Lung (tissue), 12 donors: ENCODE results near the gene CARD14. TPM values are rescaled to one million over a fixed set of nuclear protein-coding genes. Genes with fewer than 3 reads are reported as not detected.

ENCODE experiments used
- ATAC-seq: fragments of 200-7000 bp; cut with Tn5 transposase; one replicate; pipeline ENCODE4 v1.9.1; 2020; ENCODE audit warnings: moderate number of reproducible peaks; ENCODE audit not compliant: insufficient read depth, low FRiP score
- DNase-seq, 3 donors: peaks; one replicate each; pipeline ENCODE4 v3.0.0-alpha.2; 2013 to 2017
- H3K27ac ChIP-seq, 2 donors: one replicate each; pipeline ENCODE4 v1.5.1; 2013; ENCODE audit warnings: mild to moderate bottlenecking in 2 of 2, moderate library complexity in 2 of 2, control low read depth in 1 of 2, inconsistent platforms in 1 of 2, low read depth in 1 of 2, low read length in 1 of 2
- H3K27me3 ChIP-seq, 3 donors: one replicate each; pipeline ENCODE4 v1.5.1; 2013; ENCODE audit warnings: low read length in 2 of 3; ENCODE audit not compliant: control insufficient read depth in 3 of 3, insufficient read depth in 3 of 3
- H3K36me3 ChIP-seq, 4 donors: one replicate each; pipeline ENCODE4 v1.5.1; 2013; ENCODE audit warnings: low read length in 4 of 4, mild to moderate bottlenecking in 1 of 4, moderate library complexity in 1 of 4; ENCODE audit not compliant: control insufficient read depth in 4 of 4, insufficient read depth in 4 of 4
- H3K4me1 ChIP-seq, 5 donors: one replicate each; pipeline ENCODE4 v1.5.1; 2013; ENCODE audit warnings: low read length in 5 of 5, mild to moderate bottlenecking in 2 of 5, moderate library complexity in 1 of 5; ENCODE audit not compliant: control insufficient read depth in 5 of 5, insufficient read depth in 5 of 5
- H3K4me3 ChIP-seq: one replicate; pipeline ENCODE4 v1.5.1; 2013; ENCODE audit warnings: mild to moderate bottlenecking, control low read depth, moderate library complexity
- H3K9ac ChIP-seq, 2 donors: one replicate each; pipeline ENCODE4 v1.5.1; 2013; ENCODE audit warnings: low read length in 2 of 2, control low read depth in 1 of 2; ENCODE audit not compliant: insufficient read depth in 1 of 2
- H3K9me3 ChIP-seq, 4 donors: one replicate each; pipeline ENCODE4 v1.5.1; 2013; ENCODE audit warnings: low read length in 3 of 4, mild to moderate bottlenecking in 1 of 4, moderate library complexity in 1 of 4; ENCODE audit not compliant: control insufficient read depth in 4 of 4, insufficient read depth in 3 of 4
- WGBS, 2 donors: extraction: QIAGEN DNeasy Blood & Tissue Kit; methylation state at CpG; one replicate each; pipeline ENCODE4 v1.1.7; 2013; 5-methylcytosine and 5-hydroxymethylcytosine counted together
- polyA plus RNA-seq, 2 donors: library from polyadenylated mRNA; stranded (reverse); fragments of 200-250 nt; gene quantifications; one replicate each; pipeline ENCODE4 v1.2.1, GENCODE V29; 2013
- total RNA-seq, 2 donors: library from RNA; depleted of rRNA in 1 of 2; stranded (reverse); fragments of >200 nt in 1 of 2; gene quantifications; one replicate each; pipeline ENCODE4 v1.2.1, GENCODE V29; 2014 to 2021
- TF ChIP-seq, protein P1 (sequence below): IDR thresholded peaks from 2 replicates; pipeline ENCODE4 v1.5.1; 2012; ENCODE audit warnings: mild to moderate bottlenecking; ENCODE audit errors: control extremely low read depth, extremely low read depth
- donor health status: control.
- donor health status: control.
- donor health status: Bipolar disorder and iron deficiency.
- donor health status: healthy.
- donor health status: DM: yes; HTN: yes; CAD: no.

CARD14 gene
- total and polyA plus RNA-seq, 4 donors, result 0.50 to 1.8 (median 1.2) TPM

DNA sequence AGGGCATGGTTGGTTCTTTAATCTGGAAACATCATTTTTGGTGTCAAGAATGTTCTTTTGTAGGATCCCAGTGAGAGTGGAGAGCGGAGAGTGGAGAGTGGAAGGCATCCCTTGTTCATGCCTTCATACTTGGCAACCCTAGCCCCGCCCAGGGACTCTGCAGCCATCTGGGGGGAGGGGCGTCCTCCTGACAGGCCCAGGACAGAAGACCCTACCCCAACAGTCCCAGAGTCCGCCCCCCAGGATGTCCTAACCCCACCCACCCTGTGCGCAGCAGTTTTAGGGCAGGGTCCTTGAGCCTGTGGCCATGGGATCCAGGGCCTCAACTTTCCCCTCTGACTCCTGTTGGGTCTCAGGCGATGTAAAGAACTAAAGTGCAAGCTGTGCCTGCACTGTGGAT, 54.9 kb downstream of the CARD14 start:
- Histone ChIP-seq H3K9me3 (no peaks in the 10 kb centered on the region), H3K27ac (no peak overlapping the region), H3K4me3 (no peak overlapping the region), H3K27me3 (no peaks in the 10 kb centered on the region), H3K4me1 (peaks cover 0 to 11% (median 5%) of the 10 kb centered on the region in 5 donors), H3K36me3 (peaks cover 0 to 15% (median 6%) of the 10 kb centered on the region in 4 donors), H3K9ac (no peak overlapping the region)
- 90 to 95% methylated on average over 6 of the region's 6 CpGs for WGBS, 2 donors
- TF ChIP-seq, protein P1, sequence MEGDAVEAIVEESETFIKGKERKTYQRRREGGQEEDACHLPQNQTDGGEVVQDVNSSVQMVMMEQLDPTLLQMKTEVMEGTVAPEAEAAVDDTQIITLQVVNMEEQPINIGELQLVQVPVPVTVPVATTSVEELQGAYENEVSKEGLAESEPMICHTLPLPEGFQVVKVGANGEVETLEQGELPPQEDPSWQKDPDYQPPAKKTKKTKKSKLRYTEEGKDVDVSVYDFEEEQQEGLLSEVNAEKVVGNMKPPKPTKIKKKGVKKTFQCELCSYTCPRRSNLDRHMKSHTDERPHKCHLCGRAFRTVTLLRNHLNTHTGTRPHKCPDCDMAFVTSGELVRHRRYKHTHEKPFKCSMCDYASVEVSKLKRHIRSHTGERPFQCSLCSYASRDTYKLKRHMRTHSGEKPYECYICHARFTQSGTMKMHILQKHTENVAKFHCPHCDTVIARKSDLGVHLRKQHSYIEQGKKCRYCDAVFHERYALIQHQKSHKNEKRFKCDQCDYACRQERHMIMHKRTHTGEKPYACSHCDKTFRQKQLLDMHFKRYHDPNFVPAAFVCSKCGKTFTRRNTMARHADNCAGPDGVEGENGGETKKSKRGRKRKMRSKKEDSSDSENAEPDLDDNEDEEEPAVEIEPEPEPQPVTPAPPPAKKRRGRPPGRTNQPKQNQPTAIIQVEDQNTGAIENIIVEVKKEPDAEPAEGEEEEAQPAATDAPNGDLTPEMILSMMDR, result no peak
- ATAC-seq (no peak), DNase-seq (no peak)

DNA sequence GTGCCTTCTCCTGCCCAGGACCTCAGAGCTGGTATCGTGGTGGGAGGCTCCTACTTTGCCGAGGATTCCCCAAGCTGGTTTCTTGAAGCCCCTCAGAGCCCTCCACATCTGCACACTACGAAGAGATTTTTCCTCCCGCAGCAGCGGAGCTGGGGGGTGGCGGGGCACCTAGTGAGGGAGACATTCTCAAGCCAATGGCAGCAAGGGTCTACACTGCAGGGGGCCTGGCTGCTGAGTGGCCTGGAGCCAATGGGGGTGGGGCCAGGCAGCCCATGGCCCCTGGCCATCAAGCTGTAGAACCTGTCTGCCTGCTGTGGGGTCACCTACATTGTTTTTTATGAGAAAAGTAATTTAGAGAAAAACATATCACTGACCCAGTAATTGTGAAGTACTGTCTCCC, 55.4 kb downstream of the CARD14 start:
- Histone ChIP-seq H3K4me3 (no peak overlapping the region), H3K4me1 (peaks cover 0 to 9% (median 5%) of the 10 kb centered on the region in 5 donors), H3K27ac (no peak overlapping the region), H3K27me3 (no peaks in the 10 kb centered on the region), H3K9ac (no peak overlapping the region), H3K9me3 (no peaks in the 10 kb centered on the region), H3K36me3 (peaks cover 0 to 15% (median 7%) of the 10 kb centered on the region in 4 donors)
- TF ChIP-seq, protein P1, result no peak
- no peak for ATAC-seq
- no peak for DNase-seq
- WGBS, 2 donors, result 91 to 96% methylated on average over 6 of the region's 6 CpGs

DNA sequence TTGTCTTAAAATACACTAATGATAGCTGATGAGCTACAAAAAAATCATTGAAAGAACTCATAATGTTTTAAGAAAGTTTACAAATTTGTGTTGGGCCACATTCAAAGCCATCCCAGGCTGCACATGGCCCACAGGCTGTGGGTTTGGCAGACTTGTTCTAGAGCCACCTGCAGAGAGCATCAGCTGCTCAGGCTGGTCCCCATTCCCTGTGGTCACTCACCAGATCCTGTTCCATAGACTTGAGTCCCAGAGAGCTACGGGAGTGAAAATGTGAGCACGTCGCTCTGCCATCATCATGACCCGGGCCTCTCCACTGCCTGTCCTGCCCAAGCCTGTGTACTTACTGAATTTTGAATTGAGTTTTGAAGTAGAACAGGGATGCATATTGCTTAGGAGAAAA, 57.3 kb downstream of the CARD14 start:
- no peak overlapping the region for H3K4me3 ChIP-seq
- no peak overlapping the region for H3K27ac ChIP-seq
- ATAC-seq (no peak), DNase-seq (no peak)
- no peak overlapping the region for H3K9ac ChIP-seq
- no peaks in the 10 kb centered on the region for H3K4me1 ChIP-seq
- no peaks in the 10 kb centered on the region for H3K27me3 ChIP-seq
- WGBS, 2 donors, result 92 to 96% methylated on average over 4 of the region's 4 CpGs
- H3K9me3 ChIP-seq, result peaks cover 0 to under 1% (median 0%) of the 10 kb centered on the region in 4 donors
- TF ChIP-seq, protein P1, result no peak
- peaks cover 0 to 15% (median 11%) of the 10 kb centered on the region in 4 donors for H3K36me3 ChIP-seq

DNA sequence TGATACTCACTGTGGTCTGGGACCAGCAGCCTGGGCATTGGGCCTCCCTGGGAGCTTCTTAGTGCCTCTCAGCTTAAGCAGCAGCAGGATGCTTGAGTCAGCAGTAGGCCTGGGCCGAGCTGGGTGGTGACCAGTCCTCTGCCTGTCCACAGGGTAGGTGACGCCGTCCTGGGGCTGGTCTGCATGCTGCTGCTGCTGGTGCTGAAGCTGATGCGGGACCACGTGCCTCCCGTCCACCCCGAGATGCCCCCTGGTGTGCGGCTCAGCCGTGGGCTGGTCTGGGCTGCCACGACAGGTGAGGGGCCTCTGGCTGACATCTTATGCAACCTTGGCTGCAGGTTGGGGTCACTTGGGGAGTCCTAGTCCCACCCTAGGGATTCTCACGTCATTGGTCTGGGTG, 57.8 kb downstream of the CARD14 start:
- no peaks in the 10 kb centered on the region for H3K4me1 ChIP-seq
- H3K36me3 ChIP-seq, result peaks cover 0 to 18% (median 13%) of the 10 kb centered on the region in 4 donors
- no peak overlapping the region for H3K4me3 ChIP-seq
- no peaks in the 10 kb centered on the region for H3K27me3 ChIP-seq
- no peak overlapping the region for H3K27ac ChIP-seq
- H3K9me3 ChIP-seq, result peaks cover 0 to 3% (median 0%) of the 10 kb centered on the region in 4 donors
- 96% methylated on average over 11 of the region's 11 CpGs for WGBS, 2 donors
- ATAC-seq, result no peak
- TF ChIP-seq, protein P1, result no peak
- no peak overlapping the region for H3K9ac ChIP-seq
- no peak for DNase-seq
